GM18867 (cell line): Measurements from ENCODE around the gene CHRNA10.

Source experiments
- ATAC-seq: cut with Tn5 transposase; IDR thresholded peaks from one replicate; pipeline ENCODE4 v1.9.1; 2021; ENCODE audit warnings: mild to moderate bottlenecking, moderate library complexity; ENCODE audit not compliant: unreplicated experiment

Gene CHRNA10

DNA sequence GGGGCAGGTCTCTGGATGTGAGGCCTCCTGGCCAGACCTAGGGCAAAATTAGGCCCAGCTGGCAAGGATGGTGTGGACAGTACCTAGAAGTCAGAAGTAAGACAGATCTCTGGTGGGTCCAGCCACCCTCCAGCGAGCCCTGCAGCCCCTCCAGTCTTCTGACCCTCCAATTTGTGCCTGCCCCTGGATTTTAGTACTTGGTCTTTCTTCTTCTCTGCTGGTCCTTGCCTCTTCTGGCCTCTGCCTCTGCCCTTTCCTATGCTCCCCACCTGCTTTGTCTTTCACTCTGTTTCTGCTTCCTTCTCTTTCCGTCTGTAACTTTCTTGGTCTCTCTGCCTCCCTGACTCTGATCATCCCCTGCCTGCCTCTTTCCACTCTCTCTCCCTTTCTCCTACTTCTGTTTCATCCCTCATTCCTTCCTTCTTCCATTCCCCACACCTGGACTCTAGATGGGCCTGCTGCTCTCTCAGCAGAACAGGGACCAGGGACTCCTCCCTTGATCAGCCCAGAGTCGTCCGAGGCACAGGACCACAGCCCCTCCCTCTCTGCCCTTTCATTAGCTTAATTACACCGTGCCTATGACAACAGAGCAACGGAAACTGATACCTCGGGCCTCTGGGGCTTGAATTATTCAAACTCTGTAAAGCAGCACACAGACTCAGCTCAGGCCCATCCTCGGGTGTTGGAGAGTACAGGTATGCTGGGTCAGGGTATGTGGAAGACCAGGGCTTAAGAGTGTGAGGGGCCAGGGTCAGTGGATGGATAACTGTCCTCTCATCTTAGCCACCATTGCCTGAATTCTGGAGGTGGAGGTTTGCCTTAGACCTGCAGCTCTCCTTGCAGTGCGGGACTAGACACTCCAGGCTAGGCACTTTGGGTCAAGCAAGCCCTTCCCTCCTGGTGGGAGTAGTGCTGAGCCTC lies at the start of gene CHRNA10:
CHRNA10 (minus strand) TSS at position 51 of the 921 bp plus-strand sequence. CDS start 72 bp downstream, outside the sequence.
- no peak for ATAC-seq

- no peak for ATAC-seq
These were observed 41.1 kb upstream of the CHRNA10 start for GRCh38 chr11:3712274-3712673.

GRCh38 chr11:3710485-3711259 lies 39.5 kb upstream of the CHRNA10 start:
- ATAC-seq, result no peak

DNA sequence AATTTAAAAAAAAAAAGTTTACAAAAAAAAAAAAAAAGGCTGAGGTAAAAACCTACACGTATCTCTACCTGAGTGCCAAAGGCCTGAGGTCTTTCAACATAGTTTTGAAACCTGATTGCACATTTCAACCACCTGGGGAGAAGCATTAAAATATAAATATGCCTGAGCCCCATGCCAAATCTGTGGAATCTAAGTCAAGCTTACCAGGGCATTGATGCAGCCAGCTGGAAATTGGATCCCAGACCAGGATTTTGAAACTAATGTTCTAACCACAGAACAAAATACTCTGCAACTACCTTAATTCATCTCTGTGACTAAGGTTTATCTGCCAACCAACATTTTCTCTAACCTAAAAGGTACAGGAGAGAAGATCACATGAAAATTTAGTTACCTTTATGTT lies 38.8 kb upstream of the CHRNA10 start:
- no peak for ATAC-seq

DNA sequence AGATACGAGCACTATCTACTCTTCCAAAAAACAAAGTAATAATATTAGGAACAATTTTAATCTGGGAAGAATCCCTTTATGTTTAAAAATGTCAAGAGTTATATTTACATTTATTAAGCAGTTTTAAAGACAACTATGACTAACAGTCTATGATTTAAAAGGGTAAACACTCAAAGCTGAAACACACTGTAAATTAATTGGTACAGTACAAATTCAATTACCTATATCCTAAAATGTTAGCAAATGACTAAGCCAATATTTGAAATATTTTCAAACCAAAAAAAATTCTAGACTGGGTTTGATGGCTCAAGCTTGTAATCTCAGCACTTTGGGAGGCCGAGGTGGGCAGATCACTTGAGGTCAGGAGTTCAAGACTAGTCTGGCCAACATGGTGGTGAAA lies 36.0 kb upstream of the CHRNA10 start:
- ATAC-seq, result no peak

DNA sequence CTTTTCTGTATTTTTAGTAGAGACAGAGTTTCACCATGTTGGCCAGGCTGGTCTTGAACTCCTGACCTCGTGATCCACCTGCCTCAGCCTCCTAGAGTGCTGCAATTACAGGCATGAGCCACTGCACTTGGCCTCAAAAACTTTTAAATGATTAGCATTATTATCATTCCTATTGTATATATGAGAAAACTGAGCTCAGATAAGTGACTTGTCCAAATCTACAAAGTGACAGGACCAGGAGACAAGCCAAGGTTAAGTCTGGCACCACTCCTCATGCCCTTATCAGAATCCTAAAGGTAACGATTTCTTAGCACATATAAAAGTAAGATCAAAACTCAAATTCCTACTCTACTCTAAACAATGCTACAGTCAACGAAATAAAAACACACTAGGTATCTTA lies 32.2 kb upstream of the CHRNA10 start:
- no peak for ATAC-seq

DNA sequence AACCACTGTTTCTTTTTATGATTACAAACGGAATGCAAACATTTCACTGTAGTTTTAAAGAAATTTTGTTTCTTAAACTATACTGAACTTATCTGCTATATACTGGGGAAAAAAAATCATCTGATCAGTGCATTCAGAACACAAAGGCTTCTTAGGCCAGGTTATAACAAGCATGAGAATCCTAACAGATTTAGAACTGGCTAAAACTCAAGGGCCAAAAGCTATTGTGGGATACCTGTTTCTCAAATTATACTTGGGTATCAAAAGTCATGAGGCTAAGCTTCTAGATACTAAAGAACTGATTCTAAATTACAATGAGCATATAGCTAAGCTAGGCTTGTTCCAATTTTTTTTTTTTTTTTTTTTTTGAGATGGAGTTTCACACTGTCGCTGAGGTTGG lies 29.7 kb upstream of the CHRNA10 start:
- ATAC-seq, result no peak

GRCh38 chr11:3700410-3700809 lies 29.2 kb upstream of the CHRNA10 start:
- no peak for ATAC-seq

DNA sequence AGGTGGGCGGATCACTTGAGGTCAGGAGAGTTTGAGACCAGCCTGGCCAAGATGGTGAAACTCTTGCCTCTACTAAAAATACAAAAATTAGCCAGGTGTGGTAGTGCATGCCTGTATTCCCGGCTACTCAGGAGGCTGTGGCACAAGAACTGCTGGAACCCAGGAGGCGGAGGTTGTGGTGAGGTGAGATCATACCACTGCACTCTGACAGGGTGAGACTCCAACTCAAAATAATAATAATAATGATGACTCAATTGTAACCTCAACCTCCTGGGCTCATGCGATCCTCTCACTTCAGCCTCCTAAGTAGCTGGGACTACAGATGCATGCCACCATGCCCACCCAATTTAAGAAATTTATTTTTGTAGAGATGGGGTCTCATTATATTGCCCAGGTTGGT lies 15.6 kb upstream of the CHRNA10 start:
- ATAC-seq, result no peak

GRCh38 chr11:3685923-3686322 lies 14.7 kb upstream of the CHRNA10 start:
- ATAC-seq, result no peak

GRCh38 chr11:3684819-3685172 lies 13.6 kb upstream of the CHRNA10 start:
- no peak for ATAC-seq

DNA sequence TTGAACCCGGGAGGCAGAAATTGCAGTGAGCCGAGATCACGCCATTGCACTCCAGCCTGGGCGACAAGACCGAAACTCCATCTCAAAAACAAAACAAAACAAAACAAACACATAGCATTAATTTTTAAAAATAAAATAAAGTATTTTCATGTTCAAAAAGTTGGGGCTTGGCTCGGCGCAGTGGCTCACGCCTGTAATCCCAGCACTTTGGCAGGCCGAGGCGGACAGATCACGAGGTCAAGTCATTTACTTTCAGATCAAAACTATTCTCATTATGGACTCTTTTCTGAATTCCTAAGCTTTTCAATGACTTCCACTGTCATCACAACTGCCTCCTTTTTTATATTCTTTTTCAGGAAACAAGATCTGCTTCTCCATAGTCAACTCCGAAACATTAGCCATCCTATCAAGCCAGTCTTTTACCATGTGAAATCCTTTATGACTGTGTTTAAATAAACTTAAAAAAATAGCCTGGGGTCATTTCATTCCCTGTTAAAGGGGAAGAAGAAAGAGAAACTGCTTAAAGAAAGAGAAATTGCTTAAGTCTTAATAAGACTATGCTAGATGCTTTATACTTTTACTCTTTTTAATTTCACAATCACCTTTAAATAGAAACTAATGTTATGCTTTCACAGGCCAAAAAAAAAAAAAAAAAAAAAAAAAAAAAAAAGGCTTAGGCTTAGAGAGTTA lies 13.1 kb upstream of the CHRNA10 start:
- no peak for ATAC-seq

DNA sequence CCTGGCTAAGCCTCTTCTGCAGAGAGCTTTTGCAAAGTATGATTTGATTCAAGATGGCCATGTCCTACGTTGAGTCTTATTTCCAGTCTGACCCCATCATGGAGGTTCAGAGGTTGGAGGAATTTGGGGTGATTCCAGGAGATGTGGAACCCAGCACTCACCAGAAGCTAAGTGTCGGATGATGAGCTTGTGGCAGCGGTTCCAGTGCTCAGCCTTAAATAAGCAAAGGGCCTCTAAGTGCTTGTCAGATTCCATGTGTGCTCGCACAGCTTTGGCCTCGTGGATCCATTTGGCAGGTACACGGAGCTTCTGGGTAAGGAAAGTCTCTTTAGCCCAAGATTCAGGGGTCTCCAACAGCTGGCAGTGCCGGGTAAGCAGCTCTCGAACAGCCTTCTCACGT lies 11.9 kb upstream of the CHRNA10 start:
- ATAC-seq, result no peak

DNA sequence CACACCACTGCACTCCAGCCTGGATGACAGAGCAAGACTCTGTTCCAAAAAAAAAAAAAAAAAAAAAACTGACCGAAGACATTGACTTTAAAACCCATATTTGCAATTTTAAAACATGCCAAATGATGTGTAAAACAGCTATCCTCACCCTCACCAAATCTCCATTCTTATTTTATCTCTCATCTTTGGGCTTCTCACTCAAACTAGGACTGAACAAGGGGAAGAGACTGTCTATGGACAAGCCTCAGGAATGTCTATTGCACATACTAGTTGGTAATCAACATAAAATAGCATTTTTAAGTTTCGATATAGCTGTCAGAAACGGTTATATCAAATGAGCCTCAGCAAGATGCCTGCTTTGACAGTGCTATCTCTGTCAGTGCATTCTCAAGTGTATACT lies 7.9 kb upstream of the CHRNA10 start:
- no peak for ATAC-seq

GRCh38 chr11:3675971-3676370 lies 4.8 kb upstream of the CHRNA10 start:
- no peak for ATAC-seq

- ATAC-seq, result no peak
These were observed 3.0 kb upstream of the CHRNA10 start for GRCh38 chr11:3674189-3674588.

GRCh38 chr11:3669742-3670183 lies 1.4 kb downstream of the CHRNA10 start:
- no peak for ATAC-seq

DNA sequence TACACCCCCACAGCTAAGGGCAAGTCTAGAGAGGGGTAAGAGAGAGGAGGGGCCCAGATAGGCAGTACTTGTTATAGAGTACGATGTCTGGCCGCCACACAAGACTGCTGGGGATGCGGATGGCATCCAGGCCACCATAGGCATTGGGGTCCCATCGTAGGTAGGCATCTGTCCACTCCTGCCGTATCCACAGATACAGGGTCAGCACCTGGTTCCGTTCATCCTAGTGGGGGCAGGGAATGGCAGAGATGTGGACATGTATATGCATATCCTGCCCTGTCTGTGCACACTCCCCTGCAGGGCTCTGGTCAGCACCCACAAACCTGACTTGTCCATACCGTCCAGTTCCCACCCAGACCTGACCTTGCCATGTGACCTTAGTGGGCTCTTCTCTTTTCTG lies 2.1 kb downstream of the CHRNA10 start:
- no peak for ATAC-seq

- no peak for ATAC-seq
These were observed 3.8 kb downstream of the CHRNA10 start for GRCh38 chr11:3667149-3668035.

- no peak for ATAC-seq
These were observed 5.1 kb downstream of the CHRNA10 start for GRCh38 chr11:3666023-3666530.
